Ovary (tissue), 9 donors: Measurements from ENCODE around the gene COA8. TPM values are rescaled to one million over a fixed set of nuclear protein-coding genes. Genes with fewer than 3 reads are reported as not detected.
A peak's percentile ranks its signal among the peaks of the same experiment; 100 is the strongest.

Experiments used
- DNase-seq, 5 donors: peaks; one replicate each; pipeline ENCODE4 v3.0.0-alpha.2; 2019 to 2020
- H3K27ac ChIP-seq, 2 donors: fragments of 200-600 bp; one replicate each; pipeline versions ENCODE4 v1.5.1 to v1.8.0; 2019 to 2022
- H3K27me3 ChIP-seq: fragments of 200-600 bp; one replicate; pipeline ENCODE4 v1.8.0; 2022
- H3K36me3 ChIP-seq: fragments of 200-600 bp; sonication (generic); one replicate; pipeline ENCODE4 v1.5.1; 2019
- H3K4me1 ChIP-seq: one replicate; pipeline ENCODE4 v1.8.1; 2013; ENCODE audit warnings: mild to moderate bottlenecking, moderate library complexity; ENCODE audit not compliant: insufficient read depth
- H3K4me3 ChIP-seq: fragments of 200-600 bp; sonication (generic); one replicate; pipeline ENCODE4 v1.5.1; 2017
- H3K9me3 ChIP-seq, 2 donors: fragments of 200-600 bp in 1 of 2; sonication (generic) in 1 of 2; one replicate each; pipeline versions ENCODE4 v1.5.1 to v1.8.1; 2013 to 2019; ENCODE audit warnings: mild to moderate bottlenecking in 1 of 2, moderate library complexity in 1 of 2
- CTCF ChIP-seq, 3 donors: fragments of 450-650 bp in 2 of 3; fragments of 200-600 bp in 1 of 3; IDR thresholded peaks; one replicate each; pipeline versions ENCODE4 v1.5.1 to v1.8.0; 2016 to 2022; ENCODE audit warnings: antibody characterized with exemption in 3 of 3, mild to moderate bottlenecking in 1 of 3
- EP300 ChIP-seq: sonication (generic); formaldehyde crosslinking; IDR thresholded peaks from one replicate; pipeline ENCODE4 v1.6.1; 2017; ENCODE audit warnings: antibody characterized with exemption
- POLR2A ChIP-seq: fragments of 450-650 bp; IDR thresholded peaks from one replicate; pipeline ENCODE4 v1.6.1; 2017; ENCODE audit warnings: antibody characterized with exemption, mild to moderate bottlenecking, moderate library complexity
- WGBS, 3 donors: extraction: QIAGEN DNeasy Blood & Tissue Kit in 1 of 3; methylation state at CpG; one replicate each; pipeline versions ENCODE4 v1.1.5 to v1.1.7; 2013 to 2017; 5-methylcytosine and 5-hydroxymethylcytosine counted together
- intact Hi-C, 4 donors: fragments of 100-400 bp; cut with DNase I; formaldehyde crosslinking; loops; one replicate each; pipeline versions ENCODE4 v1.11.0 to v1.15.1; 2022 to 2023
- polyA plus RNA-seq, 2 donors: library from polyadenylated mRNA; stranded (reverse); fragments of 200-250 nt in 1 of 2; fragments of 350-450 nt in 1 of 2; fragmentation: Illumina TruSeq in 1 of 2; extraction: RNeasy Lipid Tissue Mini Kit (QIAGEN cat#74804) in 1 of 2; gene quantifications; one replicate each; pipeline ENCODE4 v1.2.3, GENCODE V29; 2013 to 2014
- total RNA-seq, 7 donors: library from RNA; depleted of rRNA in 2 of 7; stranded (reverse); fragments of >200 nt in 2 of 7; fragmentation: NEBNext Ultra II Directional in 3 of 7; extraction: Animal tissue kit (Norgen Biotek cat#: 25700) in 3 of 7; gene quantifications; one replicate each; pipeline versions ENCODE4 v1.1.0 to v1.2.4, GENCODE V29; 2016 to 2023
- donor health status: DM: no; HTN: no; CAD: no; lungs with moderate emphysema.
- donor health status: DM: no; HTN: no; CAD: no.
- donor health status: Bipolar disorder and iron deficiency.
- donor health status: DM: yes; HTN: yes; CAD: no.
- donor health status: DM: no; HTN: no; CAD: no.
- donor health status: DM: yes; HTN: yes; CAD: no.

Gene COA8
- total and polyA plus RNA-seq, 9 donors = 11.4 to 50.1 (median 26.8) TPM

- intact Hi-C loops = no loop called here
- TF ChIP-seq POLR2A (no peak), CTCF (IDR thresholded peaks at IDR 0.05) (no peak), EP300 (no peak)
- Histone ChIP-seq H3K9me3 (no peaks in the 10 kb centered on the region), H3K4me1 (no peaks in the 10 kb centered on the region), H3K36me3 (no peaks in the 10 kb centered on the region), H3K27ac (no peak overlapping the region), H3K27me3 (no peaks in the 10 kb centered on the region), H3K4me3 (no peak overlapping the region)
- WGBS, 3 donors = 87 to 92% (median 87%) methylated on average over 11 of the region's 11 CpGs
- DNase-seq = no peak
These were observed 21.7 kb downstream of the COA8 start for GRCh38 chr14:103584326-103584915.

GRCh38 chr14:103593577-103593976, 30.8 kb downstream of the COA8 start:
- TF ChIP-seq EP300 = no peak
- TF ChIP-seq CTCF (IDR thresholded peaks at IDR 0.05) = no peak
- no peak for TF ChIP-seq POLR2A
- 62 to 74% (median 70%) methylated on average over 6 of the region's 6 CpGs for WGBS, 3 donors
- peaks cover 4% of the 10 kb centered on the region for H3K4me1 ChIP-seq
- no peaks in the 10 kb centered on the region for H3K9me3 ChIP-seq
- no peak overlapping the region for H3K4me3 ChIP-seq
- DNase-seq = no peak
- intact Hi-C loops = no loop called here
- H3K36me3 ChIP-seq = no peaks in the 10 kb centered on the region
- no peaks in the 10 kb centered on the region for H3K27me3 ChIP-seq
- H3K27ac ChIP-seq = no peak overlapping the region

GRCh38 chr14:103594265-103594664, 31.5 kb downstream of the COA8 start:
- Histone ChIP-seq H3K9me3 (no peaks in the 10 kb centered on the region), H3K27me3 (no peaks in the 10 kb centered on the region), H3K36me3 (no peaks in the 10 kb centered on the region), H3K27ac (no peak overlapping the region), H3K4me1 (peaks cover 4% of the 10 kb centered on the region), H3K4me3 (no peak overlapping the region)
- intact Hi-C loops = no loop called here
- 32 to 52% (median 41%) methylated on average over 9 to 11 of the region's 11 CpGs for WGBS, 3 donors
- TF ChIP-seq CTCF (IDR thresholded peaks at IDR 0.05) = no peak
- TF ChIP-seq POLR2A = no peak
- TF ChIP-seq EP300 = no peak
- DNase-seq = peak in 3 of 5 donors; percentile 49 to 68 (median 50)

- Histone ChIP-seq H3K4me3 (no peak overlapping the region), H3K27ac (no peak overlapping the region), H3K4me1 (peaks cover 4% of the 10 kb centered on the region), H3K27me3 (no peaks in the 10 kb centered on the region), H3K9me3 (no peaks in the 10 kb centered on the region), H3K36me3 (no peaks in the 10 kb centered on the region)
- intact Hi-C loops = no loop called here
- no peak for DNase-seq
- no peak for TF ChIP-seq CTCF (IDR thresholded peaks at IDR 0.05)
- TF ChIP-seq EP300 = no peak
- no peak for TF ChIP-seq POLR2A
- WGBS, 3 donors = 81 to 87% (median 81%) methylated on average over 10 of the region's 10 CpGs
These were observed 35.0 kb downstream of the COA8 start for GRCh38 chr14:103597623-103598377.
